Measurements from ENCODE around the gene MDK. TPM values are rescaled to one million over a fixed set of nuclear protein-coding genes. Genes with fewer than 3 reads are reported as not detected.

The MDK gene
- total RNA-seq, 1 experiment from 2014 or later, result 699 TPM

GRCh38 chr11:46381819-46382645 lies 563 bp downstream of the MDK start:
- Histone ChIP-seq H3K36me3 (ENCODE audit: control insufficient read depth, insufficient read depth, low read length) (no peaks in the 10 kb centered on the region; the same call in 1 of the 2 replicates), H3K9me3 (no peaks in the 10 kb centered on the region), H3K27me3 (replicated peaks; ENCODE audit: control insufficient read depth, insufficient read depth, low read length) (no peaks in the 10 kb centered on the region), H3K4me1 (peaks cover 14% of the 10 kb centered on the region), H3K4me3 (ENCODE audit: low read depth, low read length) (peak overlapping the region; percentile 60)
- BruUV-seq (replicated peaks), result TSS peak; percentile 87
- Mint-ChIP-seq H3K4me1 (ENCODE audit: low read depth, unreplicated experiment) (no peaks in the 10 kb centered on the region), H3K36me3 (ENCODE audit: insufficient read depth, unreplicated experiment) (peaks cover 56% of the 10 kb centered on the region), H3K27me3 (ENCODE audit: insufficient read depth, unreplicated experiment) (peaks cover 4% of the 10 kb centered on the region), H3K9me3 (ENCODE audit: unreplicated experiment) (no peaks in the 10 kb centered on the region), H3K27ac (ENCODE audit: unreplicated experiment) (peak overlapping the region; percentile 76), H3K4me3 (ENCODE audit: unreplicated experiment) (peak overlapping the region; percentile 95)
- intact Hi-C loops (cut with micrococcal nuclease; ENCODE audit: unreplicated experiment), result loop anchor here (1.0 kb wide), 1 partner anchor 7 kb away; no protein-coding TSS in a partner anchor
- TF ChIP-seq CTCF (IDR thresholded peaks at IDR 0.05; ENCODE audit: insufficient read depth in 1 of 2, low read depth in 1 of 2, low read length in 1 of 2, severe bottlenecking in 1 of 2, unreplicated experiment in 1 of 2), result no peak
- CTCF ChIA-PET, result interaction anchor here (0.8 to 1.6 kb wide), 2 partner anchors 10 kb away, joined by 4 to 17 read pairs; partner anchors contain the start of gene CHRM4
- peak in 1 of 2 experiments; percentile 62 for DNase-seq
- POLR2A ChIA-PET, result no interaction called here

- Mint-ChIP-seq H3K4me3 (ENCODE audit: unreplicated experiment) (peak overlapping the region; percentile 95), H3K9me3 (ENCODE audit: unreplicated experiment) (no peaks in the 10 kb centered on the region), H3K27me3 (ENCODE audit: insufficient read depth, unreplicated experiment) (peaks cover 4% of the 10 kb centered on the region), H3K4me1 (ENCODE audit: low read depth, unreplicated experiment) (peaks cover 2% of the 10 kb centered on the region), H3K27ac (ENCODE audit: unreplicated experiment) (peak overlapping the region; percentile 76), H3K36me3 (ENCODE audit: insufficient read depth, unreplicated experiment) (peaks cover 51% of the 10 kb centered on the region)
- CTCF ChIA-PET, result interaction anchor here (1.6 kb wide), 1 partner anchor 9 kb away, joined by 17 read pairs; the partner anchor contains the start of gene CHRM4
- Histone ChIP-seq H3K9me3 (no peaks in the 10 kb centered on the region), H3K4me3 (ENCODE audit: low read depth, low read length) (peak overlapping the region; percentile 60), H3K4me1 (peaks cover 14% of the 10 kb centered on the region), H3K36me3 (ENCODE audit: control insufficient read depth, insufficient read depth, low read length) (no peaks in the 10 kb centered on the region; the same call in 1 of the 2 replicates), H3K27me3 (replicated peaks; ENCODE audit: control insufficient read depth, insufficient read depth, low read length) (no peaks in the 10 kb centered on the region)
- peak; percentile 29 to 41 for TF ChIP-seq CTCF (IDR thresholded peaks at IDR 0.05; ENCODE audit: insufficient read depth in 1 of 2, low read depth in 1 of 2, low read length in 1 of 2, severe bottlenecking in 1 of 2, unreplicated experiment in 1 of 2)
- peak in 1 of 2 experiments; percentile 49 for DNase-seq
- no TSS peak for BruUV-seq (replicated peaks)
- POLR2A ChIA-PET, result no interaction called here
- intact Hi-C loops (cut with micrococcal nuclease; ENCODE audit: unreplicated experiment), result no loop called here
Measured at GRCh38 chr11:46382646-46383403, 1.4 kb downstream of the MDK start.

DNA sequence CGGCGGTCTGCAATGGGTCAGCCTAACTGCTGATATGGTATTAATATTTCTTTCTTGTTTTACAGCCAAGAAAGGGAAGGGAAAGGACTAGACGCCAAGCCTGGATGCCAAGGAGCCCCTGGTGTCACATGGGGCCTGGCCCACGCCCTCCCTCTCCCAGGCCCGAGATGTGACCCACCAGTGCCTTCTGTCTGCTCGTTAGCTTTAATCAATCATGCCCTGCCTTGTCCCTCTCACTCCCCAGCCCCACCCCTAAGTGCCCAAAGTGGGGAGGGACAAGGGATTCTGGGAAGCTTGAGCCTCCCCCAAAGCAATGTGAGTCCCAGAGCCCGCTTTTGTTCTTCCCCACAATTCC lies 1.9 kb downstream of the MDK start:
- Mint-ChIP-seq H3K36me3 (ENCODE audit: insufficient read depth, unreplicated experiment) (peaks cover 49% of the 10 kb centered on the region), H3K4me1 (ENCODE audit: low read depth, unreplicated experiment) (peaks cover 8% of the 10 kb centered on the region), H3K27ac (ENCODE audit: unreplicated experiment) (no peak overlapping the region), H3K27me3 (ENCODE audit: insufficient read depth, unreplicated experiment) (peaks cover 7% of the 10 kb centered on the region), H3K4me3 (ENCODE audit: unreplicated experiment) (peak overlapping the region; percentile 95), H3K9me3 (ENCODE audit: unreplicated experiment) (no peaks in the 10 kb centered on the region)
- BruUV-seq (replicated peaks), result no TSS peak
- Histone ChIP-seq H3K4me3 (ENCODE audit: low read depth, low read length) (no peak overlapping the region), H3K27me3 (replicated peaks; ENCODE audit: control insufficient read depth, insufficient read depth, low read length) (no peaks in the 10 kb centered on the region), H3K9me3 (no peaks in the 10 kb centered on the region), H3K36me3 (ENCODE audit: control insufficient read depth, insufficient read depth, low read length) (no peaks in the 10 kb centered on the region; the same call in 1 of the 2 replicates), H3K4me1 (peaks cover 14% of the 10 kb centered on the region)
- peak in 1 of 2 experiments; percentile 1 for TF ChIP-seq CTCF (IDR thresholded peaks at IDR 0.05; ENCODE audit: insufficient read depth in 1 of 2, low read depth in 1 of 2, low read length in 1 of 2, severe bottlenecking in 1 of 2, unreplicated experiment in 1 of 2)
- ChIA-PET CTCF (interaction anchor here (0.6 to 1.6 kb wide), 2 partner anchors 9 to 334 kb away, joined by 3 to 17 read pairs; partner anchors contain the start of gene CHRM4), POLR2A (no interaction called here)
- intact Hi-C loops (cut with micrococcal nuclease; ENCODE audit: unreplicated experiment), result no loop called here
- no peak for DNase-seq

All from Caco-2 (cell line).